HG03060 (cell line): ENCODE results near the gene ULBP1.
"Not testable (repeated sequence)": the region's sequence is repeated elsewhere in the genome, so short reads cannot be mapped to it uniquely, and the experiment has no call there.

Experiments
- ATAC-seq: cut with Tn5 transposase; IDR thresholded peaks from one replicate; pipeline ENCODE4 v1.9.1; 2021; ENCODE audit warnings: low read depth, moderate number of reproducible peaks; ENCODE audit not compliant: unreplicated experiment

ULBP1 gene

GRCh38 chr6:149933036-149933435 lies 30.7 kb upstream of the ULBP1 start:
- no peak for ATAC-seq

GRCh38 chr6:149933461-149933860 lies 30.3 kb upstream of the ULBP1 start:
- no peak for ATAC-seq

- no peak for ATAC-seq
Measured at GRCh38 chr6:149934249-149935156, 29.2 kb upstream of the ULBP1 start.

- ATAC-seq: no peak
Measured at GRCh38 chr6:149935246-149935645, 28.5 kb upstream of the ULBP1 start.

GRCh38 chr6:149935668-149936067 lies 28.1 kb upstream of the ULBP1 start:
- ATAC-seq: no peak

GRCh38 chr6:149936743-149937142 lies 27.0 kb upstream of the ULBP1 start:
- no peak for ATAC-seq

- not testable (repeated sequence) for ATAC-seq
Measured at GRCh38 chr6:149938013-149938570, 25.7 kb upstream of the ULBP1 start.

GRCh38 chr6:149938571-149939355 lies 25.0 kb upstream of the ULBP1 start:
- peak; percentile 66 for ATAC-seq

GRCh38 chr6:149939356-149939648 lies 24.4 kb upstream of the ULBP1 start:
- no peak for ATAC-seq

GRCh38 chr6:149939909-149940671 lies 23.7 kb upstream of the ULBP1 start:
- no peak for ATAC-seq

GRCh38 chr6:149940672-149940982 lies 23.1 kb upstream of the ULBP1 start:
- ATAC-seq: no peak

GRCh38 chr6:149941583-149942460 lies 21.9 kb upstream of the ULBP1 start, which contains the start of gene ULBP2:
ULBP2 (plus strand) TSS chr6:149942014; CDS start chr6:149942073, 59 bp downstream.
- ATAC-seq: no peak

- no peak for ATAC-seq
Measured at GRCh38 chr6:149942461-149942829, 21.3 kb upstream of the ULBP1 start.

GRCh38 chr6:149943321-149943720 lies 20.4 kb upstream of the ULBP1 start:
- not testable (repeated sequence) for ATAC-seq

GRCh38 chr6:149945276-149945675 lies 18.5 kb upstream of the ULBP1 start:
- not testable (repeated sequence) for ATAC-seq

GRCh38 chr6:149946631-149947030 lies 17.1 kb upstream of the ULBP1 start:
- ATAC-seq: not testable (repeated sequence)

- ATAC-seq: not testable (repeated sequence)
Measured at GRCh38 chr6:149947533-149947932, 16.2 kb upstream of the ULBP1 start.

- no peak for ATAC-seq
Measured at GRCh38 chr6:149948011-149948410, 15.7 kb upstream of the ULBP1 start.

- ATAC-seq: no peak
Measured at GRCh38 chr6:149948616-149949015, 15.1 kb upstream of the ULBP1 start.

GRCh38 chr6:149950423-149950822 lies 13.3 kb upstream of the ULBP1 start:
- no peak for ATAC-seq
